Vagina (tissue), 2 donors: Measurements from ENCODE around the gene LCN2.

Source experiments
- POLR2AphosphoS5 ChIP-seq, 2 donors: sonication (generic); formaldehyde crosslinking; IDR thresholded peaks; one replicate each; pipeline ENCODE4 v1.9.0; 2017; ENCODE audit warnings: antibody characterized with exemption in 2 of 2, mild to moderate bottlenecking in 2 of 2, low read depth in 1 of 2; ENCODE audit not compliant: insufficient read depth in 1 of 2
- TF ChIP-seq, protein P1 (sequence below), 3 experiments: fragments of 450-650 bp in 2 of 3; fragments of 200-600 bp in 1 of 3; sonication (generic) in 1 of 3; IDR thresholded peaks; one replicate each; pipeline ENCODE4 v1.5.1; 2017 to 2019; ENCODE audit warnings: antibody characterized with exemption in 3 of 3, mild to moderate bottlenecking in 2 of 3, moderate library complexity in 2 of 3

GRCh38 chr9:128123451-128124080, 25.7 kb upstream of the LCN2 start:
- TF ChIP-seq, protein P1, sequence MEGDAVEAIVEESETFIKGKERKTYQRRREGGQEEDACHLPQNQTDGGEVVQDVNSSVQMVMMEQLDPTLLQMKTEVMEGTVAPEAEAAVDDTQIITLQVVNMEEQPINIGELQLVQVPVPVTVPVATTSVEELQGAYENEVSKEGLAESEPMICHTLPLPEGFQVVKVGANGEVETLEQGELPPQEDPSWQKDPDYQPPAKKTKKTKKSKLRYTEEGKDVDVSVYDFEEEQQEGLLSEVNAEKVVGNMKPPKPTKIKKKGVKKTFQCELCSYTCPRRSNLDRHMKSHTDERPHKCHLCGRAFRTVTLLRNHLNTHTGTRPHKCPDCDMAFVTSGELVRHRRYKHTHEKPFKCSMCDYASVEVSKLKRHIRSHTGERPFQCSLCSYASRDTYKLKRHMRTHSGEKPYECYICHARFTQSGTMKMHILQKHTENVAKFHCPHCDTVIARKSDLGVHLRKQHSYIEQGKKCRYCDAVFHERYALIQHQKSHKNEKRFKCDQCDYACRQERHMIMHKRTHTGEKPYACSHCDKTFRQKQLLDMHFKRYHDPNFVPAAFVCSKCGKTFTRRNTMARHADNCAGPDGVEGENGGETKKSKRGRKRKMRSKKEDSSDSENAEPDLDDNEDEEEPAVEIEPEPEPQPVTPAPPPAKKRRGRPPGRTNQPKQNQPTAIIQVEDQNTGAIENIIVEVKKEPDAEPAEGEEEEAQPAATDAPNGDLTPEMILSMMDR (IDR thresholded peaks at IDR 0.05): no peak
- no peak for TF ChIP-seq POLR2AphosphoS5 (IDR thresholded peaks at IDR 0.05; ENCODE audit: insufficient read depth in 1 of 2, low read depth in 1 of 2)
